Measurements from ENCODE around the gene DNAH9. TPM values are rescaled to one million over a fixed set of nuclear protein-coding genes. Genes with fewer than 3 reads are reported as not detected.
A peak's percentile ranks its signal among the peaks of the same experiment; 100 is the strongest.
"Not testable (repeated sequence)": the region's sequence is repeated elsewhere in the genome, so short reads cannot be mapped to it uniquely, and the experiment has no call there.

DNAH9 gene
- polyA plus RNA-seq, 1 donor from 2014 or later = 2.0 TPM

- H3K4me3 ChIP-seq (ENCODE audit: low read length) = no peak overlapping the region
- peak; percentile 86 for TF ChIP-seq CTCF (IDR thresholded peaks at IDR 0.05; ENCODE audit: poor library complexity, severe bottlenecking)
- no peak for TF ChIP-seq EP300 (conservative IDR thresholded peaks at IDR 0.05; ENCODE audit: poor library complexity, severe bottlenecking)
- peak; percentile 90 for TF ChIP-seq RAD21 (conservative IDR thresholded peaks at IDR 0.05)
- TF ChIP-seq EZH2 (IDR thresholded peaks at IDR 0.05; ENCODE audit: borderline replicate concordance, insufficient read depth, low read length, poor library complexity, severe bottlenecking) = no peak
- no peak for TF ChIP-seq MXI1 (conservative IDR thresholded peaks at IDR 0.05; ENCODE audit: poor library complexity, severe bottlenecking)
- no peak for TF ChIP-seq TAF1 (IDR thresholded peaks at IDR 0.05; ENCODE audit: low read depth)
- no peak for TF ChIP-seq POLR2AphosphoS5 (IDR thresholded peaks at IDR 0.05)
- TF ChIP-seq, protein P1, sequence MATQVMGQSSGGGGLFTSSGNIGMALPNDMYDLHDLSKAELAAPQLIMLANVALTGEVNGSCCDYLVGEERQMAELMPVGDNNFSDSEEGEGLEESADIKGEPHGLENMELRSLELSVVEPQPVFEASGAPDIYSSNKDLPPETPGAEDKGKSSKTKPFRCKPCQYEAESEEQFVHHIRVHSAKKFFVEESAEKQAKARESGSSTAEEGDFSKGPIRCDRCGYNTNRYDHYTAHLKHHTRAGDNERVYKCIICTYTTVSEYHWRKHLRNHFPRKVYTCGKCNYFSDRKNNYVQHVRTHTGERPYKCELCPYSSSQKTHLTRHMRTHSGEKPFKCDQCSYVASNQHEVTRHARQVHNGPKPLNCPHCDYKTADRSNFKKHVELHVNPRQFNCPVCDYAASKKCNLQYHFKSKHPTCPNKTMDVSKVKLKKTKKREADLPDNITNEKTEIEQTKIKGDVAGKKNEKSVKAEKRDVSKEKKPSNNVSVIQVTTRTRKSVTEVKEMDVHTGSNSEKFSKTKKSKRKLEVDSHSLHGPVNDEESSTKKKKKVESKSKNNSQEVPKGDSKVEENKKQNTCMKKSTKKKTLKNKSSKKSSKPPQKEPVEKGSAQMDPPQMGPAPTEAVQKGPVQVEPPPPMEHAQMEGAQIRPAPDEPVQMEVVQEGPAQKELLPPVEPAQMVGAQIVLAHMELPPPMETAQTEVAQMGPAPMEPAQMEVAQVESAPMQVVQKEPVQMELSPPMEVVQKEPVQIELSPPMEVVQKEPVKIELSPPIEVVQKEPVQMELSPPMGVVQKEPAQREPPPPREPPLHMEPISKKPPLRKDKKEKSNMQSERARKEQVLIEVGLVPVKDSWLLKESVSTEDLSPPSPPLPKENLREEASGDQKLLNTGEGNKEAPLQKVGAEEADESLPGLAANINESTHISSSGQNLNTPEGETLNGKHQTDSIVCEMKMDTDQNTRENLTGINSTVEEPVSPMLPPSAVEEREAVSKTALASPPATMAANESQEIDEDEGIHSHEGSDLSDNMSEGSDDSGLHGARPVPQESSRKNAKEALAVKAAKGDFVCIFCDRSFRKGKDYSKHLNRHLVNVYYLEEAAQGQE (IDR thresholded peaks at IDR 0.05; ENCODE audit: borderline replicate concordance) = no peak
- peak; percentile 87 for TF ChIP-seq SMC3 (conservative IDR thresholded peaks at IDR 0.05; ENCODE audit: poor library complexity)
- H3K79me2 ChIP-seq (replicated peaks; ENCODE audit: insufficient read depth, low read length) = no peaks in the 10 kb centered on the region
- no peak overlapping the region for H3K27ac ChIP-seq (ENCODE audit: low read length)
- no peaks in the 10 kb centered on the region for H3K9me2 ChIP-seq (ENCODE audit: insufficient read depth, low read length)
- no peaks in the 10 kb centered on the region for H3F3A ChIP-seq (ENCODE audit: insufficient read depth, low read length, poor library complexity, severe bottlenecking)
- H3K36me3 ChIP-seq (ENCODE audit: insufficient read depth, low read length) = no peaks in the 10 kb centered on the region
- H3K9ac ChIP-seq (ENCODE audit: low read length) = no peak overlapping the region
- no peaks in the 10 kb centered on the region for H4K20me1 ChIP-seq (ENCODE audit: insufficient read depth)
- H2AFZ ChIP-seq (ENCODE audit: low read depth, low read length) = no peak overlapping the region
- H3K27me3 ChIP-seq (ENCODE audit: insufficient read depth, low read depth, low read length) = no peaks in the 10 kb centered on the region
- no peaks in the 10 kb centered on the region for H3K9me3 ChIP-seq (ENCODE audit: low read length)
- H3K4me2 ChIP-seq (ENCODE audit: low read length) = no peak overlapping the region
Measured at GRCh38 chr17:11935734-11936406, 337.6 kb downstream of the DNAH9 start.

DNA sequence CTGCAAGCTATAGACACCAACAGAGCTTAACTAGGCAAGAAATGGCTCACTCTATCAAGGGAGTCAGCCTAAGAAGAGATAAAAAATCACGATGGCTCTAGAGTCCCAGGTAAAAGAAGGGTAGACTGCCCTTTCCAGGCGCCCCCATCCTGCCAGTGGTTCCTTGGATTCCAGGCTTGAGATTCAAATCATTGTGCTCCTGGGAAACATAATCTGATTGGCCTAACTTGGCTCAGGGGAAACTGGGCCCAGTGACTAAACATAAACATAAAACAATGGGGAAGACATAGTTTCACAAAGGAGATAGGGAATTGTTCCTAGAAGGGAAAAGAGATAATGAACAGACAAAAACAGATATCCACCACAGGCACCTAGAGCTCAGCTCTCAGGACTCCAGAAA is 342.6 kb downstream of the DNAH9 start:
- no peak for TF ChIP-seq EZH2 (IDR thresholded peaks at IDR 0.05; ENCODE audit: borderline replicate concordance, insufficient read depth, low read length, poor library complexity, severe bottlenecking)
- TF ChIP-seq TAF1 (IDR thresholded peaks at IDR 0.05; ENCODE audit: low read depth) = no peak
- no peak for TF ChIP-seq SMC3 (conservative IDR thresholded peaks at IDR 0.05; ENCODE audit: poor library complexity)
- no peak for TF ChIP-seq MXI1 (conservative IDR thresholded peaks at IDR 0.05; ENCODE audit: poor library complexity, severe bottlenecking)
- no peak for TF ChIP-seq POLR2AphosphoS5 (IDR thresholded peaks at IDR 0.05)
- no peaks in the 10 kb centered on the region for H3K27me3 ChIP-seq (ENCODE audit: insufficient read depth, low read depth, low read length)

DNA sequence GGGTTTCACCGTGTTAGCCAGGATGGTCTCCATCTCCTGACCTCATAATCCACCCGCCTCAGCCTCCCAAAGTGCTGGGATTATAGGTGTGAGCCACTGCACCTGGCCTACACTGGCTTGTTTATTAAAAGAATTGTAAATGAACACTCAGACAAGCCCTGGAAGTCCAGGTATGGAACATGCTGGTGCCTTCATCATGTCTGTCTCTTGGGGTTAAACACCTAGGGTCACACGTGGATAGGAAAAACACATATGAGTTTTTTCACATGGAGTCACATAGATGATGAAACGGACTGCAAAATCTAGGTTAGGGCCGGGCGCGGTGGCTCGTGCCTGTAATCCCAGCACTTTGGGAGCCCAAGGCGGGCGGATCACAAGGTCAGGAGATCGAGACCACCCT is 344.8 kb downstream of the DNAH9 start:
- not testable (repeated sequence) for H3K9me3 ChIP-seq (ENCODE audit: low read length); H3K4me3 ChIP-seq (ENCODE audit: low read length); H3K9ac ChIP-seq (ENCODE audit: low read length); H3F3A ChIP-seq (ENCODE audit: insufficient read depth, low read length, poor library complexity, severe bottlenecking); H3K4me2 ChIP-seq (ENCODE audit: low read length); H3K27ac ChIP-seq (ENCODE audit: low read length); H4K20me1 ChIP-seq (ENCODE audit: insufficient read depth); H3K9me2 ChIP-seq (ENCODE audit: insufficient read depth, low read length); H2AFZ ChIP-seq (ENCODE audit: low read depth, low read length); H3K36me3 ChIP-seq (ENCODE audit: insufficient read depth, low read length); H3K79me2 ChIP-seq (replicated peaks; ENCODE audit: insufficient read depth, low read length); H3K27me3 ChIP-seq (ENCODE audit: insufficient read depth, low read depth, low read length)

More for the DNA sequence above, 342.6 kb downstream of the DNAH9 start:
- H3K9me2 ChIP-seq (ENCODE audit: insufficient read depth, low read length) = no peaks in the 10 kb centered on the region
- H3K36me3 ChIP-seq (ENCODE audit: insufficient read depth, low read length) = no peaks in the 10 kb centered on the region
- H3K9ac ChIP-seq (ENCODE audit: low read length) = no peak overlapping the region
- no peak overlapping the region for H3K4me3 ChIP-seq (ENCODE audit: low read length)
- H3K27ac ChIP-seq (ENCODE audit: low read length) = no peak overlapping the region
- no peaks in the 10 kb centered on the region for H3K9me3 ChIP-seq (ENCODE audit: low read length)
- H2AFZ ChIP-seq (ENCODE audit: low read depth, low read length) = no peak overlapping the region
- H3F3A ChIP-seq (ENCODE audit: insufficient read depth, low read length, poor library complexity, severe bottlenecking) = no peaks in the 10 kb centered on the region
- H3K79me2 ChIP-seq (replicated peaks; ENCODE audit: insufficient read depth, low read length) = no peaks in the 10 kb centered on the region
- H4K20me1 ChIP-seq (ENCODE audit: insufficient read depth) = no peaks in the 10 kb centered on the region
- H3K4me2 ChIP-seq (ENCODE audit: low read length) = no peak overlapping the region

Data from neural cell (in vitro differentiated cells).